ENCODE measurements around the gene CRAT.

CRAT gene

DNA sequence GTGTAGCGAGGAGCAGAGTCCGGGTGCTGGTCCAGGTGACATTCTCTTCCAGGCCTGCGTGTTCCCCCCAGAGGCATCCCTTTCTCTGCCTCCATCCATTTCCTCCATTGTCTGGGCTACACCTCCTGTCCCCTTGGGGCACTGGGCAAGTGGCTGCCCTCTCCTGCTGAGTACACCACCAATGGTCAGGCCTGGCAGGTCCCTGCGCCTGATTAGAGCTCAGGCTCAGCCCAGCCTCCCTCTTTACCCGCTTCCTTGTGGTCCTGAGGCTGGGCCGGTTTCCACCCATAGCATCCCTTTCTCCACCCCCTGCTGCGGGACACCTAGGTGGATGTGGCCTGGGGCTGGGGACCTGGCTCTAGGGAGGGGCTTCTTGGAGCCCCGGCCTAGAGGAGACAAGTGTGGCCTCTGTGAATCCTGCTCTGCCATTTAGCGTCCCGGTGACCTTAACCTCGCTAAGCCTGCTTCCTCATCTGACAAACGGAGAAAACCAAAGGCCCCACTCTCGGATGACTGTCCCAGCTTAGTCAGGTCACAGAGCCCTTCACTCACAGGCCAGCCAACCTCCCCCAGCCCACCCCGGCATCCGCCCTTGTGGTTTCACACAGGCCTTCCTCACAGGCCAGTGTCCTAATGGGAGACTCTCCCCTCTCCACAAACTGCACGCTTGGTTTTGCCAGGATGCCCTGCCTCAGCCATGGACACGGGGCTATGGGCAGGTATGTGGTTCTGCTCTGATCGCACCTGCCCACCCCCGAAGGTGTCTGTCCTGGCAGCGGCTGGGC lies 16.8 kb downstream of the CRAT start:
- TF ChIP-seq, protein P1, sequence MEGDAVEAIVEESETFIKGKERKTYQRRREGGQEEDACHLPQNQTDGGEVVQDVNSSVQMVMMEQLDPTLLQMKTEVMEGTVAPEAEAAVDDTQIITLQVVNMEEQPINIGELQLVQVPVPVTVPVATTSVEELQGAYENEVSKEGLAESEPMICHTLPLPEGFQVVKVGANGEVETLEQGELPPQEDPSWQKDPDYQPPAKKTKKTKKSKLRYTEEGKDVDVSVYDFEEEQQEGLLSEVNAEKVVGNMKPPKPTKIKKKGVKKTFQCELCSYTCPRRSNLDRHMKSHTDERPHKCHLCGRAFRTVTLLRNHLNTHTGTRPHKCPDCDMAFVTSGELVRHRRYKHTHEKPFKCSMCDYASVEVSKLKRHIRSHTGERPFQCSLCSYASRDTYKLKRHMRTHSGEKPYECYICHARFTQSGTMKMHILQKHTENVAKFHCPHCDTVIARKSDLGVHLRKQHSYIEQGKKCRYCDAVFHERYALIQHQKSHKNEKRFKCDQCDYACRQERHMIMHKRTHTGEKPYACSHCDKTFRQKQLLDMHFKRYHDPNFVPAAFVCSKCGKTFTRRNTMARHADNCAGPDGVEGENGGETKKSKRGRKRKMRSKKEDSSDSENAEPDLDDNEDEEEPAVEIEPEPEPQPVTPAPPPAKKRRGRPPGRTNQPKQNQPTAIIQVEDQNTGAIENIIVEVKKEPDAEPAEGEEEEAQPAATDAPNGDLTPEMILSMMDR (IDR thresholded peaks at IDR 0.05; ENCODE audit: extremely low read depth, missing control alignments): no peak
- DNase-seq (ENCODE audit: low spot score): no peak

DNA sequence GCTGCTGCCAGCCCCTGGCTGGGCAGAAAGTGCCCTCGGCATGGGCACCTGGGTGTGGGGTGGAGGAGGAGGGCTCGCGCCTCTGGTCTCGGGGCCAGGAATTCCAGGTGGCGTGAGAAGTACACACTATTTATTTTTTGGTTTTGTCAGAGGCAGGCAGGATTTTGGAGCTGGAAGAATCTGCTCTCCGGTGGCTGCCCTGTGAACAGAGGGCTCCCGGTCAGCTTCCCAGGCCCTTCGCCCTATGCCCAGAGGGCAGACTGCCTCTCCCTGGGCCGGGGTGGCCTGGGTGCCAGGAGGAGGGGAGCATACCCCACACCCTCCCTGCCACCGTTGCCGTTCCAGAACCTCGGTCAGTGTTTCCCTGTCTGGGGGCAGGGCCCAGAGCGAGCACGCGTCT lies 21.3 kb downstream of the CRAT start:
- DNase-seq (ENCODE audit: low spot score): no peak
- TF ChIP-seq, protein P1 (IDR thresholded peaks at IDR 0.05; ENCODE audit: extremely low read depth, missing control alignments): no peak

DNA sequence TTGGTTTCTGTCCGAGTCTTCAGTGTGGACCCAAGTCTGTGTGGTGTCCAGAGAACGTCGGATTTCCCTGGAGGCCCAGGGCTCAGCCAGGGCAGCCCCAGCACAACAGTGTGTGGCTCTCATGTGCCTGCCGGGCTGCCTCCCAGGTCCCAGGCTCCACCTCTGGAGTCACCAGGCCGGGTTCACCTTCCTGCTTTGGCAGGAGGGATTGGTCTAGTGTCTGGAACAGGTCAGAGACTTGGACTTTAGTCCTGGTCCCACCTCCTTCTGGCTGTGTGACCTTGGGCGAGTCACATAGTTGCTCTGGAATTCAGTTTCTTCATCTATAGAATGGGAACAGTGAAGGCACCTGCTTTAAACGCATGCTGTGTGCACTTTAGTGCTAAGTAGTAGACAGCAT lies 26.5 kb downstream of the CRAT start:
- no peak for DNase-seq (ENCODE audit: low spot score)
- TF ChIP-seq, protein P1 (IDR thresholded peaks at IDR 0.05; ENCODE audit: extremely low read depth, missing control alignments): no peak

DNA sequence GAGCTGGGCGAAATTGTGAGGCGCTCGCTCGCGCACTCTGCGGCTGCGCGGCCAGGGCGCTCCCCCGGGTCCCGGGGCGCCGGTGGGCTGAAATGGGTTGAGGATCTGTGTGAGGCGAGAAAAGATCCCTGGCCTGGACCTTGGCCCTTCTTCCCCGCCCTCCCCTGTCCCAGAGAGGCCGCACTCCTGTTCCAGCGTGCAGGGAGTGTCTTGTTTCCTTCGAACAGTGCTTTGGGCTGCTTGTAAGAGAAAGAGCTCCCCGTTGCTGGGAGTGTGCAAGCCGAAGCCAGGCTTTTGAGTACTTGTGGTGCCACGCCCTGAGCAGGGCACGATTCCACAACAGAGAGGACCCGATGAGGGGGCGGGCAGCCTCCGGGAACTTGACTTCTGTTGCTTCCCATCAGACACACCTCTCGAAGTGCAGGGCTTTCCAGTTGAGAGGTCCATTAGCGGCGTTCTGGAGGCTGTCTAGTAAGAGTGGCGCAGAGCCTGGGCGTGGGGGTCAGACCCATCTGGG lies 29.1 kb downstream of the CRAT start:
- peak; percentile 96 for DNase-seq (ENCODE audit: low spot score)
- TF ChIP-seq, protein P1 (IDR thresholded peaks at IDR 0.05; ENCODE audit: extremely low read depth, missing control alignments): no peak

DNA sequence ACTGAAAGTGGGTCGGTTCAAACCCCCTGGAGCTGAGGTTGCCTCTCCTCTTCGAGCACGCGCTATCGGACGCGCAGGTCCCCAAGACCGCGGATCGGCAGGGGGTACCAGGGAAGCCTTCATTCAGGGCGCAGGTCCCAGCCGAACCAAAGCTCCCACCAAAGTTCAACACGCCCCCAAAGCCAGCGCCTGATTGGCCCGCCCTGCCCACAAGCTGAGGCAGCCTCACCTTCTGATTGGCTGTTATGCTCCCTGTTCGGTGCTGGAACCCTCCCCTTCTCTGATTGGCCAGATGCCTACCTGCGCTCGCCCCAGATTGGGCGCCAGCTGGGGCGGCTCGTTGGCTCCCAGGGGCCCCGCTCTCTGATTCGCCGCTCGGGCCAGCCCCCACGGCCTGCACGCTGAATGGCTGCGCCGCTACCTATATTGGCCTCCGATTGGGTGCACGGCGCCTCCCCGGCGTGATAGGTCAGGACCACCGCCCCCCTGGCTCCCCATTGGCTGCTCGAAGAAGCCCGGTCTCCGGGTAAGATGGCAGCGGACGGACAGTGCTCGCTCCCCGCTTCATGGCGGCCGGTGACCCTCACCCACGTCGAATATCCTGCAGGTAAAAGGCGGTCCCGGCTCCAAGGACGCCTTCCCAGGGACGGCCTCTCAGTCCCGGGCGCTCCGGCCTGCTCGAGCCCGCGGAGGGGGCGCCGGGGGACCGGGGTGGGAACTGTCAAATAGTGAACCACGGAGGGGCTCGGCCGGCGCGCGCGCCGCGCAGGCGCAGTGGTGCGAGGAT lies 29.8 kb downstream of the CRAT start, which contains the start of gene DOLPP1:
Gene DOLPP1, plus strand, starts transcription at position 511 of the 787 bp plus-strand sequence. Its CDS starts 21 bp downstream, at position 532.
- TF ChIP-seq, protein P1 (IDR thresholded peaks at IDR 0.05; ENCODE audit: extremely low read depth, missing control alignments): no peak
- peak; percentile 99 for DNase-seq (ENCODE audit: low spot score)

DNA sequence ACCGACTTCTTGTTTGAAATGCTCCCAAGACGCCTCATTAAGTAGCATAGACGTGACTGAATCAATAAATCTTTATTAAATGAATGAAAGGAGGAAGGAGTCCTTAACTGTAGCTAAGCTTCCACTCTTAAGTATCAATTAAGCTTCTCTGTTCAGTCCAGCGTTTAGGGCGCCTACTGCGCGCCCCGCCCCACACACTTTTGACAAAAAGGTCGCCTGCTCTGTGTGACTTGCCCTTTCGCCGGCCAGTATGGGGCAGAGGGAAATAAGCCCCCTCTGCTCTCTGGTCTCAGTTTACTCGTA lies 30.3 kb downstream of the CRAT start:
- TF ChIP-seq, protein P1 (IDR thresholded peaks at IDR 0.05; ENCODE audit: extremely low read depth, missing control alignments): no peak

DNA sequence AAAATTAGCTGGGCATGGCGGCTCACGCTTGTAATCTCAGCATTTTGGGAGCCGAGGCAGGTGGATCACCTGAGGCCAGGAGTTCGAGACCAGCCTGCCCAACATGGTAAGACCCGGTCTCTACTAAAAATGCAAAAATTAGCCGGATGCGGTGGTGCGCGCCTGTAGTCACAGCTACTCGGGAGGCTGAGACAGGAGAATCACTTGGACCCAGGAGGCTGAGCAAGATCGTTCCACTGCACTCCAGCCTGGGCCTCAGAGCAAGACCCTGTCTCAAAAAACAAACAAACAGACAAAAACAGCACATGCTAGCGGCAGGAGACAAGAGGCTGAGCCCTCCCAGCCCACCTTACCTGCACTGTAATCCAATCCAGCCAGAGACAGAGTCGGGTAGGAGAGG lies 30.8 kb downstream of the CRAT start:
- TF ChIP-seq, protein P1 (IDR thresholded peaks at IDR 0.05; ENCODE audit: extremely low read depth, missing control alignments): no peak
- DNase-seq (ENCODE audit: low spot score): no peak

More for the DNA sequence above, 30.3 kb downstream of the CRAT start:
- DNase-seq (ENCODE audit: low spot score): no peak
